HG02763 (cell line): Measurements from ENCODE around the gene DGKI.
A peak's percentile ranks its signal among the peaks of the same experiment; 100 is the strongest.
"Not testable (repeated sequence)": the region's sequence is repeated elsewhere in the genome, so short reads cannot be mapped to it uniquely, and the experiment has no call there.

Experiments
- ATAC-seq: cut with Tn5 transposase; IDR thresholded peaks from one replicate; pipeline ENCODE4 v1.9.1; 2021; ENCODE audit warnings: mild to moderate bottlenecking, moderate library complexity; ENCODE audit not compliant: unreplicated experiment

Gene DGKI

GRCh38 chr7:137485818-137486217 lies 361.0 kb downstream of the DGKI start:
- no peak for ATAC-seq

GRCh38 chr7:137484326-137484725 lies 362.4 kb downstream of the DGKI start:
- no peak for ATAC-seq

- no peak for ATAC-seq
Measured at GRCh38 chr7:137482466-137482865, 364.3 kb downstream of the DGKI start.

GRCh38 chr7:137480824-137481365 lies 365.9 kb downstream of the DGKI start:
- no peak for ATAC-seq

- no peak for ATAC-seq
Measured at GRCh38 chr7:137480401-137480800, 366.4 kb downstream of the DGKI start.

- no peak for ATAC-seq
Measured at GRCh38 chr7:137476937-137477336, 369.8 kb downstream of the DGKI start.

GRCh38 chr7:137475966-137476365 lies 370.8 kb downstream of the DGKI start:
- no peak for ATAC-seq

GRCh38 chr7:137474540-137475026 lies 372.2 kb downstream of the DGKI start:
- ATAC-seq, result no peak

- ATAC-seq, result no peak
Measured at GRCh38 chr7:137471128-137471527, 375.6 kb downstream of the DGKI start.

GRCh38 chr7:137469858-137470257 lies 376.9 kb downstream of the DGKI start:
- ATAC-seq, result no peak

- no peak for ATAC-seq
Measured at GRCh38 chr7:137469191-137469811, 377.5 kb downstream of the DGKI start.

- no peak for ATAC-seq
Measured at GRCh38 chr7:137462847-137463246, 383.9 kb downstream of the DGKI start.

- no peak for ATAC-seq
Measured at GRCh38 chr7:137462074-137462715, 384.6 kb downstream of the DGKI start.

- ATAC-seq, result no peak
Measured at GRCh38 chr7:137458399-137458798, 388.4 kb downstream of the DGKI start.

GRCh38 chr7:137454767-137455166 lies 392.0 kb downstream of the DGKI start:
- no peak for ATAC-seq

GRCh38 chr7:137454246-137454724 lies 392.5 kb downstream of the DGKI start:
- ATAC-seq, result peak; percentile 56

GRCh38 chr7:137453356-137453755 lies 393.4 kb downstream of the DGKI start:
- ATAC-seq, result no peak

GRCh38 chr7:137449016-137449415 lies 397.8 kb downstream of the DGKI start:
- no peak for ATAC-seq

- not testable (repeated sequence) for ATAC-seq
Measured at GRCh38 chr7:137448572-137448971, 398.2 kb downstream of the DGKI start.

GRCh38 chr7:137446025-137446424 lies 400.7 kb downstream of the DGKI start:
- ATAC-seq, result no peak

GRCh38 chr7:137445268-137445667 lies 401.5 kb downstream of the DGKI start:
- no peak for ATAC-seq

GRCh38 chr7:137443616-137444015 lies 403.2 kb downstream of the DGKI start:
- no peak for ATAC-seq
